Measurements from ENCODE around the gene ZNF385D.
"Not testable (repeated sequence)": the region's sequence is repeated elsewhere in the genome, so short reads cannot be mapped to it uniquely, and the experiment has no call there.

Gene ZNF385D

GRCh38 chr3:21434310-21434709 is 316.7 kb downstream of the ZNF385D start:
- no peak for DNase-seq

- no peak for DNase-seq
Measured at GRCh38 chr3:21433751-21434150, 317.3 kb downstream of the ZNF385D start.

GRCh38 chr3:21426920-21427319 is 324.1 kb downstream of the ZNF385D start:
- no peak for DNase-seq

GRCh38 chr3:21425715-21426114 is 325.3 kb downstream of the ZNF385D start:
- DNase-seq: no peak

GRCh38 chr3:21421096-21421495 is 329.9 kb downstream of the ZNF385D start:
- no peak for DNase-seq

- DNase-seq: no peak
Measured at GRCh38 chr3:21417991-21418390, 333.0 kb downstream of the ZNF385D start.

GRCh38 chr3:21414506-21414905 is 336.5 kb downstream of the ZNF385D start:
- no peak for DNase-seq

GRCh38 chr3:21411058-21411457 is 340.0 kb downstream of the ZNF385D start:
- no peak for DNase-seq

GRCh38 chr3:21409401-21409800 is 341.6 kb downstream of the ZNF385D start:
- no peak for DNase-seq

GRCh38 chr3:21407743-21408142 is 343.3 kb downstream of the ZNF385D start:
- DNase-seq: no peak

GRCh38 chr3:21405671-21406667 is 345.0 kb downstream of the ZNF385D start:
- no peak for DNase-seq

GRCh38 chr3:21398461-21398860 is 352.5 kb downstream of the ZNF385D start:
- no peak for DNase-seq

GRCh38 chr3:21393683-21394311 is 357.2 kb downstream of the ZNF385D start:
- no peak for DNase-seq

- DNase-seq: no peak
Measured at GRCh38 chr3:21392526-21392925, 358.5 kb downstream of the ZNF385D start.

GRCh38 chr3:21390856-21391255 is 360.2 kb downstream of the ZNF385D start:
- no peak for DNase-seq

GRCh38 chr3:21390136-21390535 is 360.9 kb downstream of the ZNF385D start:
- no peak for DNase-seq

GRCh38 chr3:21387142-21387826 is 363.7 kb downstream of the ZNF385D start:
- not testable (repeated sequence) for DNase-seq

GRCh38 chr3:21378036-21378435 is 373.0 kb downstream of the ZNF385D start:
- not testable (repeated sequence) for DNase-seq

GRCh38 chr3:21377071-21377769 is 373.8 kb downstream of the ZNF385D start:
- DNase-seq: no peak

GRCh38 chr3:21372316-21372715 is 378.7 kb downstream of the ZNF385D start:
- no peak for DNase-seq

Data from DMS79 (cell line).